Stomach smooth muscle (tissue), 2 donors: Measurements from ENCODE around the gene MYOC.
"Not testable (repeated sequence)": the region's sequence is repeated elsewhere in the genome, so short reads cannot be mapped to it uniquely, and the experiment has no call there.

Experiments
- H3K27ac ChIP-seq: one replicate; pipeline ENCODE4 v1.7.0; 2013; ENCODE audit warnings: mild to moderate bottlenecking, low read length, inconsistent platforms
- H3K27me3 ChIP-seq, 2 donors: one replicate each; pipeline ENCODE4 v1.7.0; 2013; ENCODE audit warnings: low read length in 2 of 2; ENCODE audit not compliant: insufficient read depth in 2 of 2, control insufficient read depth in 1 of 2
- H3K36me3 ChIP-seq, 2 donors: one replicate each; pipeline ENCODE4 v1.7.0; 2013; ENCODE audit warnings: low read length in 2 of 2; ENCODE audit not compliant: control insufficient read depth in 2 of 2, insufficient read depth in 2 of 2
- H3K4me1 ChIP-seq: one replicate; pipeline ENCODE4 v1.7.0; 2013; ENCODE audit warnings: low read length; ENCODE audit not compliant: control insufficient read depth, insufficient read depth
- H3K4me3 ChIP-seq, 2 donors: one replicate each; pipeline ENCODE4 v1.7.0; 2013; ENCODE audit warnings: low read length in 2 of 2
- H3K9ac ChIP-seq, 2 donors: one replicate each; pipeline ENCODE4 v1.7.0; 2013; ENCODE audit warnings: low read length in 2 of 2, mild to moderate bottlenecking in 1 of 2
- H3K9me3 ChIP-seq, 2 donors: one replicate each; pipeline ENCODE4 v1.7.0; 2013; ENCODE audit warnings: low read length in 2 of 2; ENCODE audit not compliant: control insufficient read depth in 2 of 2
- donor health status: healthy.
- donor health status: Pancreatic carcinoma.

Gene MYOC

GRCh38 chr1:171606402-171606941, 46.0 kb downstream of the MYOC start:
- Histone ChIP-seq H3K27me3 (no peaks in the 10 kb centered on the region), H3K4me3 (no peak overlapping the region), H3K9me3 (no peaks in the 10 kb centered on the region), H3K9ac (no peak overlapping the region), H3K36me3 (no peaks in the 10 kb centered on the region), H3K27ac (no peak overlapping the region), H3K4me1 (no peaks in the 10 kb centered on the region)

GRCh38 chr1:171603042-171603441, 49.4 kb downstream of the MYOC start:
- not testable (repeated sequence) for H3K27me3 ChIP-seq, H3K4me1 ChIP-seq, H3K9ac ChIP-seq, H3K4me3 ChIP-seq, H3K9me3 ChIP-seq, H3K36me3 ChIP-seq, H3K27ac ChIP-seq

GRCh38 chr1:171600862-171601261, 51.6 kb downstream of the MYOC start:
- Histone ChIP-seq H3K4me3 (no peak overlapping the region), H3K9ac (no peak overlapping the region), H3K27me3 (no peaks in the 10 kb centered on the region), H3K27ac (no peak overlapping the region), H3K9me3 (no peaks in the 10 kb centered on the region), H3K36me3 (no peaks in the 10 kb centered on the region), H3K4me1 (no peaks in the 10 kb centered on the region)

- H3K36me3 ChIP-seq, H3K4me3 ChIP-seq, H3K9ac ChIP-seq, H3K4me1 ChIP-seq, H3K27me3 ChIP-seq, H3K9me3 ChIP-seq, H3K27ac ChIP-seq: not testable (repeated sequence)
These were observed 52.2 kb downstream of the MYOC start for GRCh38 chr1:171600310-171600709.

GRCh38 chr1:171597203-171597602, 55.3 kb downstream of the MYOC start:
- no peak overlapping the region for H3K4me3 ChIP-seq
- no peaks in the 10 kb centered on the region for H3K4me1 ChIP-seq
- H3K36me3 ChIP-seq: peaks cover 6 to 7% of the 10 kb centered on the region in 2 donors
- no peaks in the 10 kb centered on the region for H3K9me3 ChIP-seq
- H3K27ac ChIP-seq: no peak overlapping the region
- H3K27me3 ChIP-seq: no peaks in the 10 kb centered on the region
- no peak overlapping the region for H3K9ac ChIP-seq

- no peak overlapping the region for H3K9ac ChIP-seq
- no peaks in the 10 kb centered on the region for H3K27me3 ChIP-seq
- no peaks in the 10 kb centered on the region for H3K4me1 ChIP-seq
- no peaks in the 10 kb centered on the region for H3K9me3 ChIP-seq
- no peak overlapping the region for H3K27ac ChIP-seq
- H3K4me3 ChIP-seq: no peak overlapping the region
- peaks cover 10 to 12% of the 10 kb centered on the region in 2 donors for H3K36me3 ChIP-seq
These were observed 55.8 kb downstream of the MYOC start for GRCh38 chr1:171596705-171597104.

- no peaks in the 10 kb centered on the region for H3K4me1 ChIP-seq
- peaks cover 14 to 15% of the 10 kb centered on the region in 2 donors for H3K36me3 ChIP-seq
- H3K4me3 ChIP-seq: no peak overlapping the region
- H3K9ac ChIP-seq: no peak overlapping the region
- H3K27me3 ChIP-seq: no peaks in the 10 kb centered on the region
- no peak overlapping the region for H3K27ac ChIP-seq
- no peaks in the 10 kb centered on the region for H3K9me3 ChIP-seq
These were observed 56.4 kb downstream of the MYOC start for GRCh38 chr1:171596119-171596518.

GRCh38 chr1:171595324-171595723, 57.2 kb downstream of the MYOC start:
- H3K9ac ChIP-seq: no peak overlapping the region
- H3K4me3 ChIP-seq: no peak overlapping the region
- no peaks in the 10 kb centered on the region for H3K4me1 ChIP-seq
- H3K9me3 ChIP-seq: no peaks in the 10 kb centered on the region
- no peaks in the 10 kb centered on the region for H3K27me3 ChIP-seq
- H3K36me3 ChIP-seq: peaks cover 14 to 15% of the 10 kb centered on the region in 2 donors
- H3K27ac ChIP-seq: no peak overlapping the region

GRCh38 chr1:171590022-171590421, 62.5 kb downstream of the MYOC start:
- Histone ChIP-seq H3K4me3 (no peak overlapping the region), H3K9me3 (no peaks in the 10 kb centered on the region), H3K9ac (no peak overlapping the region), H3K27ac (no peak overlapping the region), H3K36me3 (peaks cover 28 to 40% of the 10 kb centered on the region in 2 donors), H3K27me3 (no peaks in the 10 kb centered on the region), H3K4me1 (no peaks in the 10 kb centered on the region)

GRCh38 chr1:171588230-171588629, 64.3 kb downstream of the MYOC start:
- H3K9me3 ChIP-seq: no peaks in the 10 kb centered on the region
- H3K4me3 ChIP-seq: no peak overlapping the region
- no peaks in the 10 kb centered on the region for H3K27me3 ChIP-seq
- H3K4me1 ChIP-seq: no peaks in the 10 kb centered on the region
- no peak overlapping the region for H3K27ac ChIP-seq
- no peak overlapping the region for H3K9ac ChIP-seq
- peaks cover 36 to 46% of the 10 kb centered on the region in 2 donors for H3K36me3 ChIP-seq

GRCh38 chr1:171585715-171586114, 66.8 kb downstream of the MYOC start:
- no peaks in the 10 kb centered on the region for H3K4me1 ChIP-seq
- H3K36me3 ChIP-seq: peaks cover 25 to 43% of the 10 kb centered on the region in 2 donors
- H3K27me3 ChIP-seq: no peaks in the 10 kb centered on the region
- no peak overlapping the region for H3K4me3 ChIP-seq
- H3K9ac ChIP-seq: no peak overlapping the region
- H3K27ac ChIP-seq: no peak overlapping the region
- H3K9me3 ChIP-seq: no peaks in the 10 kb centered on the region
